ENCODE measurements around the gene GPNMB. TPM values are rescaled to one million over a fixed set of nuclear protein-coding genes. Genes with fewer than 3 reads are reported as not detected.

GPNMB gene
- total RNA-seq, 1 experiment from 2014 or later = 1.2 TPM

GRCh38 chr7:23290993-23291392, 44.4 kb downstream of the GPNMB start:
- no peak for TF ChIP-seq CTCF (conservative IDR thresholded peaks at IDR 0.05)
- Mint-ChIP-seq H3K27me3 (ENCODE audit: low read depth) (peaks cover 4% of the 10 kb centered on the region), H3K27ac (no peak overlapping the region), H3K4me1 (peaks cover 26 to 34% of the 10 kb centered on the region in 2 experiments), H3K36me3 (ENCODE audit: insufficient read depth in 1 of 3, low read depth in 3 of 3) (no peaks in the 10 kb centered on the region), H3K9me3 (no peaks in the 10 kb centered on the region; a peak in 1 of 5 replicates), H3K4me3 (no peak overlapping the region)
- Histone ChIP-seq H3K27ac (ENCODE audit: insufficient read length, low read depth, low read length) (no peak overlapping the region), H3K4me2 (ENCODE audit: insufficient read depth, insufficient read length, low read length) (no peak overlapping the region), H3K79me2 (ENCODE audit: insufficient read depth, low read length) (no peaks in the 10 kb centered on the region), H3K56ac (ENCODE audit: insufficient read length, low read depth, low read length) (no peak overlapping the region), H3K9me3 (ENCODE audit: control insufficient read depth, low read depth, low read length) (no peaks in the 10 kb centered on the region), H2BK15ac (ENCODE audit: low read depth, low read length) (no peak overlapping the region), H2BK20ac (ENCODE audit: low read depth, low read length, poor library complexity, severe bottlenecking) (no peak overlapping the region), H3K9ac (ENCODE audit: extremely low read depth, insufficient read length, low read length) (no peak overlapping the region), H3K4ac (ENCODE audit: low read depth, low read length) (no peak overlapping the region), H3K4me1 (ENCODE audit: insufficient read depth, low read length) (no peaks in the 10 kb centered on the region; the same call in 1 of the 2 replicates), H2BK12ac (ENCODE audit: insufficient read length, low read depth, low read length) (no peak overlapping the region), H3K14ac (ENCODE audit: insufficient read depth, low read length) (no peak overlapping the region), H3K79me1 (ENCODE audit: insufficient read depth, low read depth, low read length, poor library complexity, severe bottlenecking) (no peaks in the 10 kb centered on the region), H2AFZ (ENCODE audit: low read length) (no peak overlapping the region), H4K8ac (replicated peaks; ENCODE audit: insufficient read length, low read depth, low read length) (no peak overlapping the region), H4K91ac (ENCODE audit: insufficient read length, low read depth, low read length) (no peak overlapping the region), H2AK5ac (ENCODE audit: insufficient read length, low read length) (no peak overlapping the region), H3T11ph (ENCODE audit: low read length) (no peak overlapping the region), H2BK120ac (ENCODE audit: low read depth, low read length, poor library complexity, severe bottlenecking) (no peak overlapping the region), H4K20me1 (ENCODE audit: control insufficient read depth, insufficient read depth, insufficient read length) (no peaks in the 10 kb centered on the region), H3K23ac (ENCODE audit: insufficient read length, low read depth, low read length) (no peak overlapping the region), H3K27me3 (ENCODE audit: insufficient read depth, low read length) (no peaks in the 10 kb centered on the region), H4K5ac (ENCODE audit: insufficient read length, low read depth, low read length) (no peak overlapping the region), H2BK5ac (ENCODE audit: insufficient read length, low read length) (no peak overlapping the region), H3K23me2 (ENCODE audit: insufficient read length, low read depth, low read length, poor library complexity, severe bottlenecking) (no peaks in the 10 kb centered on the region), H3K18ac (ENCODE audit: insufficient read length, low read depth, low read length) (no peak overlapping the region)
- WGBS (ENCODE audit: extremely low coverage, insufficient read length, low lambda C conversion rate) = no CpG with 5 or more reads among the region's 9 CpGs
- no peak for DNase-seq
